ENCODE measurements around the gene KASH5. TPM values are rescaled to one million over a fixed set of nuclear protein-coding genes. Genes with fewer than 3 reads are reported as not detected.
"Not testable (repeated sequence)": the region's sequence is repeated elsewhere in the genome, so short reads cannot be mapped to it uniquely, and the experiment has no call there.

Gene KASH5
- total and polyA plus RNA-seq, 2 of the 8 experiments (the other 6 are each of a cell fraction or from before 2014, with no cell fraction given) = 0.05 to 0.19 TPM

GRCh38 chr19:49373174-49373573 lies 14.9 kb upstream of the KASH5 start:
- H3K79me1 ChIP-seq (ENCODE audit: low read depth, low read length); H2BK120ac ChIP-seq (replicated peaks; ENCODE audit: low read depth, low read length); H3K14ac ChIP-seq (ENCODE audit: insufficient read length); H4K91ac ChIP-seq (replicated peaks; ENCODE audit: insufficient read length, low read length); H3K27me3 ChIP-seq (replicated peaks in 1 of 4; ENCODE audit: control insufficient read depth in 3 of 4, extremely low read depth in 1 of 4, insufficient read depth in 3 of 4, low read length in 3 of 4); H2BK12ac ChIP-seq (ENCODE audit: low read depth, low read length); H3K4me2 ChIP-seq (ENCODE audit: insufficient read depth in 1 of 2, low read depth in 2 of 2, low read length in 2 of 2); H3K56ac ChIP-seq (replicated peaks; ENCODE audit: insufficient read length, low read depth, low read length); H3K23ac ChIP-seq (ENCODE audit: insufficient read length); H2AK5ac ChIP-seq (ENCODE audit: low read depth, low read length); H3K23me2 ChIP-seq (ENCODE audit: low read depth, low read length); DNase-seq (ENCODE audit: low read depth in 1 of 2, low spot score in 2 of 2); H2AFZ ChIP-seq (ENCODE audit: low read length); H3K18ac ChIP-seq (ENCODE audit: extremely low read depth, low read length); H4K8ac ChIP-seq (ENCODE audit: extremely low read depth, insufficient read depth, low read length); H2BK15ac ChIP-seq (ENCODE audit: low read length); H4K5ac ChIP-seq (ENCODE audit: insufficient read length, low read depth, low read length); H3K4me3 ChIP-seq (ENCODE audit: extremely low read depth in 1 of 4, insufficient read depth in 2 of 4, low read depth in 3 of 4, low read length in 4 of 4); H3K9me3 ChIP-seq (ENCODE audit: insufficient read depth in 2 of 2, low read depth in 1 of 2, low read length in 1 of 2); H3K9ac ChIP-seq (replicated peaks in 1 of 4; ENCODE audit: extremely low read depth in 1 of 4, low read depth in 3 of 4, low read length in 3 of 4); H3K79me2 ChIP-seq (ENCODE audit: control insufficient read depth in 1 of 2, insufficient read depth in 2 of 2, low read length in 2 of 2); H2BK20ac ChIP-seq (ENCODE audit: low read length); H3K4me1 ChIP-seq (replicated peaks in 1 of 4; ENCODE audit: control insufficient read depth in 3 of 4, insufficient read depth in 4 of 4, low read length in 3 of 4); H2BK5ac ChIP-seq (ENCODE audit: low read depth, low read length); H3K36me3 ChIP-seq (ENCODE audit: control insufficient read depth in 2 of 4, insufficient read depth in 4 of 4, low read length in 3 of 4); H3K4ac ChIP-seq (replicated peaks; ENCODE audit: insufficient read length, low read depth, low read length); FAIRE-seq; H3K27ac ChIP-seq (ENCODE audit: low read depth, low read length); H4K20me1 ChIP-seq (replicated peaks in 1 of 2; ENCODE audit: control insufficient read depth in 1 of 2, insufficient read depth in 2 of 2, low read length in 2 of 2): not testable (repeated sequence)
- WGBS, 2 experiments (ENCODE audit: extremely low coverage in 1 of 2, insufficient coverage in 1 of 2, insufficient read length in 1 of 2, insufficient replicate concordance in 2 of 2, low coverage in 1 of 2, low lambda C conversion rate in 2 of 2, missing lambda C conversion rate in 1 of 2) = 88% methylated on average over 3 of the region's 3 CpGs; no CpG with 5 or more reads in 1 of the 2 experiments
- CTCF ChIA-PET (ENCODE audit: partially characterized antibody) = interaction anchor here (4.0 kb wide), 1 partner anchor 18 kb away, joined by 25 read pairs; no protein-coding TSS in a partner anchor
- POLR2A ChIA-PET (ENCODE audit: partially characterized antibody) = interaction anchor here (1.6 kb wide), 1 partner anchor 17 kb away, joined by 3 read pairs; no protein-coding TSS in a partner anchor
